ENCODE data around the gene FEN1.

GRCh38 chr11:61751384-61751783, 41.3 kb upstream of the FEN1 start:
- no peak for TF ChIP-seq CTCF (IDR thresholded peaks at IDR 0.05; ENCODE audit: insufficient read depth, low read depth, low read length)
- TF ChIP-seq EZH2 (IDR thresholded peaks at IDR 0.05; ENCODE audit: insufficient read depth, low read length): no peak
